ENCODE results near the gene SDK1.
A peak's percentile ranks its signal among the peaks of the same experiment; 100 is the strongest.

The SDK1 gene

DNA sequence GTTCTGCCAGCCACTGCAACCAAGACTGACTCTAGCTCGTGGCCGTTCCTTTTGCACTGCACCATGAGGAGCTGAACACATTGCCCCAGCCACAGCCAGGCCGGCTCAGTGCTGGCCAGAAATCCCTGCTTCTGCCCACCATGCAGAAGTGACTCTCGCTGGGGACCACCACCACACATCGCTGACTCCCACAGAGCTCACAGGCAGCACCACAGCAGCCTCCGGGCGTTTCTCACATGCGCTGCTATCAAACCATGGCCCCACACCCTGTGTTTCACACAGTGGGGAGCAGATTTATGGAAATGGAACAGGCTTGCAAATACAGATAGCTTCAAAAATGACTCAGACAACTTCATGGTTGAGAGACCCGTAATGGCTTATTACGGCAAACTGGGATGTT, 15.4 kb upstream of the SDK1 start:
- DNase-seq = no peak

DNA sequence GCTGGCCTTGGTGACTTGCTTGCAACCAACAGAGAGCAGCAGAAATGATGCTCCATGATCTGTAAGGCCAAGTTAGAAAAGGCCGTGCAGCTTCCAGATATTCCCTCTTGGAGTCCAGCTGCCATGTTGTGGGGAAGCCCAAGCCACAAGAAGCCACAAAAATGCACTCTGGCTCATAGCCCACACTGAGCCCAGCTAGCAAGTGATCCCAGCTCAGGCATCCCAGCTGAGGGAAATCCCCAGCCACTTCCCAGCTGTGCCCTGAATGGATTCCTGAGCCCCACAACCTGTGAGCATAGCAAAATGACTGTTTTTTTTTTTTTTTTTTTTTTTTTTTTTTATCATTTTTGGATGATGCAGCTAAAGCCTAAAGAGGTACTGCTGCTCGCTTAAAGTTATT, 11.1 kb upstream of the SDK1 start:
- DNase-seq = no peak

DNA sequence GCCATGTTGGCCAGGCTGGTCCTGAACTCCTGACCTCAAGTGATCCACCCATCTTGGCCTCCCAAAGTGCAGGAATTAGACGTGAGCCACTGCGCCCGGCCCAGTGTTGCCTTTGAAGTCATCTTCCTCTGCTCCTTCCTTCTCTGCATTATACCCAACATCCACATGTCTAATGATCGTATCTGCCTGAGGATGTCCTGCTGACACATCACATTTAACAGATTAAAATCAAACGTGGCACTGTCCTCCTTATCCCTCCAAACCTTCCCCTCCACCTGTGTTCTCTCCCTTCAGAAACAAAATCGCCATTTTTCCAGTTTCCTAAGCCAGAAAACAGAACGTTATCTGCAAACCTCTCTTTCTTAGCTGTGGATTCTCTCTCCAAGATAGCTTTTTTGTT, 8.4 kb upstream of the SDK1 start:
- DNase-seq = no peak

DNA sequence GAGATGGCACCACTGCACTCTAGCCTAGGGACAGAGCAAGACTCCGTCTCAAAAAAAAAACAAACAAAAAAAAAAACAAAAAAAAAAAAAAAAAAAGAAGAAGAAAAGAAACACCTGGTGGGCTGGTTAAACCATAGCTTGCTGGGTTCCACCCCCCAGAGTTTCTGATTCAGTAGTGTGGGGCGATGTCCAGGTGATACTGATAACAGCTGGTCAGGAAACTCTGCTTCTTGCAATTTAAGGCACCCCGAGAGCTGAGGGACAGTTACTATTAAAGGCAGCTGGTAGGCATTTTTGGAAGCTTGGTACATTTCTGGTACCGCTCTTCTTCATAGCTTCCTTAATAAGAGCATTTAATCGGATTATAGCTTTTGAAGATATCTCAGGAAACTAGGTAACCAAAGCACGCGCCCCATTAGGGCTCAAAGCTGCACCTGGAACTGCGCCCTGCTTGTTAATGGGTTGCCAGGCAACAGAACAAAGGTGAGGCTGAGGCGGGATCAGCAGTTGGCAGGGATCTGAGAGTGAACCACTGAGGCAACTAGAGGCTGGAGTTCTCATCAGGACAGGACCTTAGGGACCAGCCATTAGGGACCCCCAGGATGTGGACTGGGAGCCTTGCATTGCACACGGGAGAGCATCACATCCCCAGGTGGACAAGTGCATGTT, 6.5 kb upstream of the SDK1 start:
- DNase-seq = no peak

DNA sequence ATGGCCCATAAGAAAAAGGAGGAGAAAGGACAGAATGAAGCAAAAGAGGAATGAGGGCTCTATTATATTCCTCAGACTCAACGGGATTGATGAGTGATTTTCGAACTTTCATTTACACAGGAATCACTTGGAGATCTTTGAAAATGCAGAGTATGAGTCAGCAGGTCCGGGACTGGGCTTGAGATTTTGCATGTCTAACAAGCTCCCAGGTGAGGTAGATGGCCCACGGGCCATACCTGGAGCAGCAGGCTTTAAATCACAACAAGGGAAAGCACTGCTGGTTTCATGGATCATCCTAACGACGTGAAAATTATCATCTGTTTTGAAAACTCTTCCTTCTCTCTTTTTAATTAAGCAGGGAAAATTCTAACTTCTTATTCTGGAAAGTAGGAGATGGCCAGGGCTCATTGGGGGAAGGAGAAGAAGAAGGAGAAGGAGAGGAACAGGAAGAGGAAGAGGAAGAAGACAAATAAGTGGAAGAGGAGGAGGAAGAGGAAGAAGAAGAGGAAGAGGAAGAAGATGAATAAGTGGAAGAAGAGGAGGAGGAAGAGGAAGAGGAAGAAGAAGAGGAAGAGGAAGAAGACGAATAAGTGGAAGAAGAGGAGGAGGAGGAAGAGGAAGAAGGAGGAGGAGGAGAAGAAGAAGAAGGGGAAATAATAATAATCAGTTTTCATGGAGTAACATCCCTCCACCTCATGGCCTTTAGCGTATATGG, 3.8 kb upstream of the SDK1 start:
- no peak for DNase-seq

DNA sequence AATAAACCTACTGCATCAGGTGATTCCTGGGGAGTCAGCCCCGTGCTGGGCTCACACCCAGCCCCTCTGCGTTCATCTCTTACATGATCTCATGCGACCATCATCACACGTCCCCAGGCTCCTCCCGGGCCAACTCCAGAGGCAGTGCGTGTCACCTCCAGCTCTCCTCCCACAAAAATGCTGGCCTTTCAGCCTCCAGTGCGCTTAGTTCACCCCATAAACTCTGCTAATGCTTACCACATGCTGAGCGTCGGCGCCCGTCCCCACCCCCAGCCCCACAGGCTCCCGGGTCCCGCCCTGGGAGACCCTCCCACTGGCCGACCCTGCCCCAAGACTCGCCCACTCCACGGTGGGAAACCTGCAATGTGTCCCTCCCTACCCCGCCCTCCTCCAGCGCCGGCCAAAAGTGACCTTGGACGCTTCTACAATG, 816 bp upstream of the SDK1 start:
- DNase-seq = peak; percentile 54

DNA sequence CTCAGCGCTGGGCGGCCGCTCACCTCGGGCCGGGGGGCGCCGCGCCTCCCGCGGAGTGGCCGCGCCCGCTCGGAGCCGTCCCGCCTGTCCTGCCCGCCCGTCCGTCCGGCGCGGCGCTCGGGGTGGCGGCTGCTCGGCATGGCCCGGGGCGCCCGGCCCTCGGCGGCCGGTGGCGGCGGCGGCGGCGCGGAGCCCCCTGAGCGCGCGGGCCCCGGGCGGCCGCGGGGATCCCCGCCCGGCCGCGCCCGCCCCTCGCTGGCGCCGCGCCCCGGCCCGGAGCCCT, 338 bp downstream of the SDK1 start:
- no peak for DNase-seq

DNA sequence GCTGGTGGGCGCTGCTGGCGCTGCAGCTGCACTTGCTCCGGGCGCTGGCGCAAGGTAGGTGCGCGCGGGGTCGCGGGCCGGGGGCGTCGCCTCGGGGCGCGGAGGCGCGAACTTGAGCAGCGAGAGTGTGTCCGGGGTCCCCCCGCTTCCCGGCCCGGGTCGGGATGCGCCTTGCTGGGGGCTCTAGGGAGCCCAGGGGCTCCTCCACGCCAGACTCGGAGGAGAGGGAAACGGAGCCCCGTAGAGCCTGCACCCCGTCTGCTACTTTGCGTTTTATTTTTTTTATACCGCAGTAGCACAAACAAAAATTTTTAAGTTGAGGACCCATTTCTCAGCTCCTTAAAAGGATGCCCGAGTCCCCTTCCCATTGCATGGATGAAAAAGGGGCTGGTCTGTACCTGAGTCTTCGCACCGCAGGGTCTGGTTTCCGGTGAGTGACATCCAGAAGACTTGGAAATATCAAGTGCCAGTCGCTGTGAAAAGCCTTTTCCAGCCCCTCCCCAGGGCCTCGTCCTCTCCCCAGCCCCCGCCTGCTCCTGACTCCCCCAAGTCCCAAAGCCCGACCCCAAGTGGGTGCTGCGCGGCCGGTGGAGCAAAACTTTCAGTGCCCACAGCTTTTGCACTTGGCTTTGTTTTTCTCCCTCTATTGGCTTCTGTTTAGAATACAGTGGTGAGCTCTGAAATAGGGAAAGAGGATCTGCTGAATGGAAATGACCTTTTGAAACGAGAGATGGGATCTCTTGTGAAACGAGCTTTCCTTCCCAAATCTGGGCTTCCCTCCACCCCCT, 973 bp downstream of the SDK1 start:
- DNase-seq = peak; percentile 57

DNA sequence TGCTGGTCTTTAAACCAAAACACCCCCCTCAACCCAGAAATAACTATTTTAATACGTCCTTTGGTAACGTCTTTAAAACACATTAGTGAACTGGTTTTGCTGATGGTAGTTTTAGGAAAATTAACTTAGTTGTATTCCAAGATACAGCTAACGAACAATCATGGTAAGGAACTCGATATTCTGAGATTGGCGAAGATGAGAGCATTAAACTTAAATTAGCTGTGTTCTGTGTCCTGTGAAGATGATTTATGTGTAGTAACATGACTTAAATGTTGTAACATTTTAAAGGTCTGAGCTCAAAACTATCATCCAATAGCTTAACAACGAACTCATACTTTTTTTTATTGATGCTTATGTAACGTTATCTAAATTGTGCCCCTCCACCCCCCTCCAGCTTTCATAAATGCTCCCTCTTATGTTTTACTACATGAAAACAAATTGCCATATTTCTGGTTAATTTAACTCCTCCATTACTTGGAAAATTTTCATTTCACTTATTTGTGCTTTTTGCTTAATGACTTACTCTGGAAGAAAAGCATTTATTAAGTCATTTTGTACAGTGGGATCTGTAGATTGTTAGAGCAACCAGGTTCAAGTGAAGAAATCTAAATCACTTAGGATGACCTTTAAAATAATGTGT, 1.7 kb downstream of the SDK1 start:
- no peak for DNase-seq

DNA sequence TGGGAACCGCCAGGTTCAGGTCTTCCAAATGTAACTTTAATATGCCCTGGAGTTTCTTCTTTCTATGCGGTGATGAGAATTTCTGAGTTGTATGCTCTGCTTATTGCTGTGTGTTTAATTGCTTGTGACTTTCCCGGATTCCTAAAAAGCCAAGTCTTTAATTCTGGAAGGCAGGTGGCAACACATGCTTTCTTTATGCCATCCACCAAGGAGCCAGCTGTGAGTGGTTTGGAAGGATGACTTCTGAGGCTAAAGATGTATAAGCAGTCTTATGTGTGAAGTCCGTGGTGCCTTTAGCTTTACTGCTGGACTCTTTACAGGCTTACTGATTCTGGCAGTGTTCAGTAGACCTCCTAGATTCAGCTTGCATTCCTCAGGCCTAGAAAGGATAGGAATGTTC, 3.1 kb downstream of the SDK1 start:
- DNase-seq = no peak

DNA sequence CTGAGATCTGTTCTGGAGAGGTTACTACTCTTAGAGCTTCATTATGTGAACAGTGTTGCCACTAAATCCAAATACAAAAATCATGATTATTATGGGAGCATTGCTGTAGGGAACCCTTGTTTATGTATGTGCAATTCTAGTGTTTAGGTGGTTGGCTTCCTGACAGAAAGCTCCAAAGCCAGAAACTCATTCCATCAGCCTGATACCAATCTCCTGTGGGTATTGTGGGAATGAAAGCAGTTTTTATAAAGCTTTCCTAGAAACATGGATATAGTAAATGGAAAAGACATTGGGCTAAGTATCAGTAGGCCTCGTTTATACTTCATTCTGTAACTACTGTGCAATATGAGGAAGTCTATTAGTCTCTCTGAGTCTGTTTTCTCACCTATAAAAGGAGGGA, 6.4 kb downstream of the SDK1 start:
- no peak for DNase-seq

DNA sequence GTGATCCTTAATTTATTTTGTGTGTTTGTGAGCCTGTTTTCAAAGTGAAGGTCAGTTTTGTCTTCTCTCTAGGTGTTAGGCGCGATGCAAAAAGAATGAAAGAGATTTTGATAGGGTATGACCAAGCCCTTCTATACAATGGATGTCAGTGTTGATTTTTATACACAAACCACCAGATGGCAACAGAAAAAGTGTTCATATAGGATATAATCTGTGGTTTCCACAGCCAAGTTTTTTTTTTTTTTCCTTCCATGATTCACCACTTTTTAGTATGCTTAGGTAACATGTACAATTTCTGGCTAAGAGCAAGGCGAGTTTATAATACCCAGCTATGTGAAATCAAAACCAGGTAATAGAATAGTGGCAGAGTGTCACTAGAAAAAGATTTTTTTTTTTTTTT, 8.1 kb downstream of the SDK1 start:
- DNase-seq = no peak

DNA sequence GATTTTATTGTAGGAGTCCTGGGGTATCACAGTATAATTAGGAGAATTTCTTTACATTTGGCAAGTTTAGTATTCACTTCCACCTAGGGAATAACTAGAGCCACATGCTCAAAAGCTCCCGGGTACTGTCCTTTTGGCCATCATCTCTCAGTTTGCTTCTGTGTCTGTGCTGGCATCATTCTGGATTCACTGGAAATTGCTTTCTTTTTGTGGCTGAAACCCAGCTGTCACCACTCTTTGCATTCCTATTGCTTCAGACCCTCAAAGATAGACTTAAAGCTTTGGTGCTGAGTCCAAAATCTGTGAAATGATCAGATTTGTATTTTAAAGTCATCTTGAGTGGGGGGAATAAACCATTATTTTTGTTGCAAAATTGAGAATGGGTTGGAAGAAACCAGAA, 8.9 kb downstream of the SDK1 start:
- no peak for DNase-seq

DNA sequence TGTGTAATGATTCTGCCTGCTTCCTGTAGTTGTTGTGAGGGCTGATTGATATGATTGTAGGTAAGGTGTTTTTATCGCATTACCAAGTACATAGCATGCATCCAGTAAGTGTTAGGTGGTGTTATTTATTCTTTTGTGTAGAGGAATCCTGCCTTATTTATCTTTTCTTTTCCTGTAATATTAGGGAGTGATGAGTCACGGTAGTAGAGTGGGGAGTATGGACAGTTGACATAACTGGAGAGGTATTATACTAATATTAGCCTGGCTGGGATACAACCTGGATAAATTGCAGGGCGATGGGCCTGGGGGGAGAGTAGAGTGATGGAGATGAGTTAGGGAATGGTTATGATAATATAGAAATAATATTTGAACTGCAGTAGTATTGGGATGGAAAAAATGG, 9.8 kb downstream of the SDK1 start:
- no peak for DNase-seq

DNA sequence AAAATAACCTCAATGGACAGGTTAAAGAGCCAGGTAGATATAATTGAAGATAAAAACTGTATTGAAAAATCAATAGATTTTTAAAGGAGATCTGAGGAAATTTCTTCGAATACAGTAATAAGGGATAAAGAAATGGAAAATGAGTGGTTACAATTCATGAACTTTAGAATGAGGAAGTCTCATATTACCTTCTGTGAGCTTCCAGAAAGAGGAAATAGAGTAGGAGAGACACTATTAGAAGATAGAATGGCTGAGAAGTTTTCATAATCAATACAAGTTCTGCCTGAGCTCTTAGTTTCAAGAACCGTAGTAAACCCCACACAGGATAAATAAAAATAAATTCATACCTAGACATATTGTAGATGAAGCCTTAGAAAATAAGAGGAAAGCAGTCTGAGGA, 11.5 kb downstream of the SDK1 start:
- no peak for DNase-seq

DNA sequence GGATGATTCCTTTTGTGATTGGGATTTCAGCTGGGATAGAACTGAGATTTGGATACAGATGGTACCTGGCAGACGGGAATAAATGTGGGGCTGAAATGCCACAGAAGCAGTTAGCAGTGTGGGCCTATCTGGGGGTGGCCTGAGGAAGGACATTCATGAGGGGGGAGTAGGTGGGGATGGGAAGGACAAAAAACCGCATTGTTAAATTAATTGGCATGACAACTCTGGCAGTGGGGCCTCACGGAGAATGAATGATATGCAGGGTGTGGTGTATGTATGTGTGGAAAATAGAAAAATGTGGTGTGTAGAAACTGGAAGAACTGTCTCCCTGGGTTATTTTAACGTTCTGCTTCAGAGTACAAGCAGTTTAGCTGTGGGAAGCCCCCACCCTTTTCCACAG, 17.8 kb downstream of the SDK1 start:
- no peak for DNase-seq

DNA sequence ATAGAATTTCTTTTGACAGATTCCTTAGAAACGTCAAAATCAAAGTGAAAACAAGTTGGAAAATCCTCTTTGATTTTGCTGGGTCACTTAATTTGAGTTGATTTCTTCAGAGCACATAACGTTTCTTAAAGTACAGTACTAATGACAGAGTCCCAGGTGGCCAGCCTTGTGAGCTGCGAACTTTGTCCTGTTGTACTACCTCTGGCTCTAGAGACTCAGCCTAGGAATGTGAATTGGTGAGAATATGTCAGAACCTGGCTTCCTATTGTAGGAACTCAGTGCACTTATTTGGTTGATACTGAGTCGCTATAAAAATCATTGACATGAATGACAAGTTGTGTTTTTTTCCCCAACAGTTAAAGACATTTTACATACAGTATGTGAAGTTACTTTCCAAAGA, 20.2 kb downstream of the SDK1 start:
- no peak for DNase-seq

DNA sequence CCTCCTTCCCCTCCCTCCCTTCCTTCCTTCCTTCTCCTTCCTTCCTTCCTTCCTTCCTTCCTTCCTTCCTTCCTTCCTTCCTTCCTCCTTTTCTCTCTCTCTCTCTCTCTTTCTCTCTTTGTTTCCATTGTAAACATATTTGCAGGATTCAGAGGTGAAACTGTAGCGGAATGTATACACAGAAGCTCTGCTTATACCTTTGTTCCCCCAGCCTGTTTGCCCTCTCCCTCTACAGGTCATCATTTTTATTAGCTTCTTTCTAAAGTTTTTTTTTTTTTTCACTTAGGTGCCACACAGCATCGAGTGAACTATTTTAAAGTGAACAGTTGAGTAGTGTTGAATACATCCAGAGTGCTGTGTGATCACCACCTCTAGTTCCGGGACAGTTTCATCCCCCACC, 20.7 kb downstream of the SDK1 start:
- no peak for DNase-seq

DNA sequence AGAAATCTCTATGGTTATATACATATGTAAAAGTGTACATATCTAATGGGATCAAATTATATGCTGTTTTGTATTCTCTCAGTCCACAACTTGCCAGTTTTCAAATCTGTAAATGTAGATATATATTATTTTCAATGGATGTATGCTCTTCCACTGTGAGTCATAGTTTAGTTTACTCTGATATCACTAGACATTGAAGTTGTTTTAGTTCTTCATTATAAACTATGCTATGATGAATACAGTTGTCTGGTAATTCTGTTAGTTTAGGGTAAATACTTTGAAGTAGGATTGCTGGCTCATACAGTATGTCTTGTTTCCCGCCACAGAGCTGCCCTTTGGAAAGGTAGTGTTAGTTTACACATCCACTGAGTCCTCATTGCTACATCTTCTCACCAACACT, 25.2 kb downstream of the SDK1 start:
- no peak for DNase-seq

DNA sequence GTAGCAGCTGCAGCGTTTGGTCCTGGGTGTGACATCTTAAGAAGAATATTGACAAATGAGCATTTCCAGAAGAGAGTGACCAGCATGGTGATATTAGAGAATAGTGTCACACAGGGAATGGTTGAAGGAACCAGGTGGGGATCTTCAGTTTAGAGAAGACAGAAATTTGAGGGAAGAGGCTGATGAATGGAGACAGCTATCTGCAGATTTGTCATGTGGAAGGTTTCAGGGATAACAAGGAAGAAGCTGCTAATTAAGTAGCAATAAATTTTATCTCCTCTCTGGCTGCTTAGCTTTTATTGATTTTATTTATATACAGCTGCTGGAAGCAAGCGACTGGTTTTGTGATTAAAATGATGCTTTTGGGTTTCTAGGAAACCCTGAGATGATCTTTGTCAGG, 26.0 kb downstream of the SDK1 start:
- DNase-seq = no peak

DNA sequence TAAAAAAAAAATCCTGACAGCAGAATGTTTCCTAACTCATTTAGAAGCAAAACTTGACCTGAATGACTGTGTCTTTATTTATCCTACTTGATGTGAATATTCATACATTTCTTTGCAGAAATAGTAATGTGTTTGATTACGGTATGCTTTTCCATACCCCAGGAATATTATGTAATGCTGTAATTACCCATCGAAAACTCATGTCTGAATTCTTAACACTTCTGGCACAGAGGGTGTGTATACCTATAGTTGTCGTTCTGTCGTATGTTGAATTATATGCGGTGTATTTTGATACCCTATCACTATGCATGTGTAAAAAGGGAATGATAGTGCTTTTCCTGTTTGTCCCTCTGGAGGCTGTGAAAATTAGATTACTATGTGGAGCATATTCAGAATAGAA, 26.6 kb downstream of the SDK1 start:
- no peak for DNase-seq

DNA sequence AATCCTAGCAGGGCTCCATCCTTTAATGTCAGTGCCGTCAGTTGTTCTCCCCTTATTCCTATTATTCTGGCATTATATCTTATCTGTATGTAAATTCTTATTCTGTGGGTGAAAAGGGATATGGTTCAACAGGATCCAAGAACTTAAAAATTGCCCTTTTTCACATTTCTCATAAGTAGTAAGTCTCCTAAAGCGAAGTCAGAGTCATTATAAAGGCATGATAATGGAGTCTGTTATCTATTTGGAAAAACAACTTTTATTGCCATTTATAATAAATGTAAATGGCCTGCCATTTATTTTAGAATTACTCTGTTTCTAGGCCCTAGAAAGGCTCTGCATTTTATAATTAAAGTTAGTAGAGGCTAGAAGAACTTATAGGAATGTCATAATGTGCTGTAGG, 31.3 kb downstream of the SDK1 start:
- DNase-seq = no peak

DNA sequence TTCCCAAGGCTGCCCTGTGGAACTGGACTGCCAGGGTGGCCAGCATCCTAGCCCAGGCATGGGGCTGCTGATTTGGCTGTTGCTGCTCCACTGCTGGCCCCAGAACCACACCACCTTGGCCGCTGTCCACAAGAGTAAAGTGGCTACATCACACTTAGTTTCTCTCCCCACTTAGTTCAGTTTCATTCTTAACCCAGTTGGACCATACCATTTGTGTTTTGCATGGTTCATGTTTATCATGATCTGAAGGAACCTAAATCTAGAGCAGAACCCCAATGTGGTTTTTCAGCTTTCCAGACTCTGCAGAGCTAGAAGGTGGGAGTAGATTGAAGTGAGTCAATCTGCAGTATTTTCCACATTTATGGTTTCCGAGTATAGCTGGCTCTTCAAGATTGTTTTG, 32.8 kb downstream of the SDK1 start:
- no peak for DNase-seq

DNA sequence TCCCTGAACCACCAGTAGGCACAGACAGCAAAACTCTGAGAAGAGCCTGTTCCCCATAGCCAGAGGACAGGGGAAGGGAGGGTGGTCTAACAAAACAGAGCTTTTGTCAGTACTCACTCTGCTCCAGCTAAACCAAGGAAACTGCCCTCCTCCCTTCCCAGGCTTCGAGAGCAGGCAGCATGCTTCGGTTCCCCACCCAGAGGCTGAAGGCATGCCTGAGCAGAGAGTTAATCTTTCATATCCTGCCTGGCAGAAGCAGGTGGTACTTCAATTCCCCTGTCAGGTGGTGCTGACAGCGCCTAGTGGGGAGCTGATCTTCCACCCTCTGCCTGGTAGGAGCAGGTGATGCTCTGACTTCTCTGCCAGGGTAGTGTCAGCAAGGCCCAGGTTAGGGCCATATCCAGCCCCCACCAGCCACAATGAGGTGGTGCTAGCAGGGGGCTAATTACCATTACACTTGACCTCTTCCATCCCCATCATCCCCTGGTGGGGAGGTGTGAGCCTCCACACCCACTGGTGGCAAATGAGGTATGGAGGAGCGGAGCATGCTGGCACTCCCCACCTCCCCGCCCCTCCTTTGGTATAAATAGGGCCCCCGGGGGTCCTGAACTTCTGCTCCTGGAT, 35.1 kb downstream of the SDK1 start:
- no peak for DNase-seq

Measured in retina (tissue), 1 donor.